NCI-H226 (cell line): ENCODE results near the gene HPSE2.
A peak's percentile ranks its signal among the peaks of the same experiment; 100 is the strongest.

ENCODE experiments used
- DNase-seq: peaks from one replicate; pipeline ENCODE4 v3.0.0-alpha.2; 2015

Gene HPSE2

GRCh38 chr10:98456043-98456570, 779.5 kb downstream of the HPSE2 start:
- DNase-seq, result no peak

- no peak for DNase-seq
Measured at GRCh38 chr10:98453729-98454128, 781.9 kb downstream of the HPSE2 start.

GRCh38 chr10:98450618-98451017, 785.0 kb downstream of the HPSE2 start:
- no peak for DNase-seq

DNA sequence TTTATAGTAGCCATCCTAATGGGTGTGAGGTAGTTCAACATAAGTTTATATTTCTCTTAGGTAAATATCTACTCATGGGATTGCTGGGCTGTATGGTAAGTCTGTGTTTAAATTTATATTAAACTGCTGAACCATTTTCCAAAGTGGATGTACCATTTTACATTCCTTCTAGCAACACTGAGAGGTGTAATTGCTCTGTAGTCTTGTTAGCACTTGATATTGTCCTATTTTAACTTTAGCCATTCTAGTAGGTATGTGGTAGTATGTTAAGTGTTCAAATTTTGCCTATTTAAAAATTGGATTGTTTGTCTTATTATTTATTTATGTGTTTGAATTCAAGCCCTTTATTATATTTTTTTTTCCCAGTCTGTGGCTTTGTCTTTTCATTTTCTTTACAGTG, 786.4 kb downstream of the HPSE2 start:
- no peak for DNase-seq

- peak; percentile 70 for DNase-seq
Measured at GRCh38 chr10:98446661-98447221, 788.9 kb downstream of the HPSE2 start, which contains the start of gene HPS1. HPS1 (minus strand) TSS chr10:98446935; CDS start chr10:98443240, 3,695 bp downstream.

- DNase-seq, result no peak
Measured at GRCh38 chr10:98446151-98446660, 789.4 kb downstream of the HPSE2 start.

- DNase-seq, result no peak
Measured at GRCh38 chr10:98445200-98445812, 790.3 kb downstream of the HPSE2 start.

- no peak for DNase-seq
Measured at GRCh38 chr10:98444314-98445006, 791.2 kb downstream of the HPSE2 start.

DNA sequence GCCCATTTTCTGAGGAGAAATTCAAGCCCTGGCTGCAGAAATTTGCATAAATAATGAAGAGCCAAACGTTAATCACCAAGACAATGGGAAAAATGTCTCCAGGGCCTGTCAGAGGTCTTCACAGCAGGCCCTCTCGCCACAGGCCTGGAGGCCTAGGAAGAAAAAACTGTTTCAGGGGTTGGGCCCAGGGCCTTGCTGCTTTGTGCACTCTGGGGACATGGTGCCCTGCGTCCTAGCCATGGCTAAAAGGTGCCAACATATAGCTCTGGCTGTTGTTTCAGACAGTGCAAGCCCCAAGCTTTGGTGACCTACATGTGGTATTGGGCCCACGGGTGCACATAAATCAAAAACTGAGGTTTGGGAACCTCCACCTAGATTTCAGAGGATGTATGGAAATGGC, 796.9 kb downstream of the HPSE2 start:
- no peak for DNase-seq

DNA sequence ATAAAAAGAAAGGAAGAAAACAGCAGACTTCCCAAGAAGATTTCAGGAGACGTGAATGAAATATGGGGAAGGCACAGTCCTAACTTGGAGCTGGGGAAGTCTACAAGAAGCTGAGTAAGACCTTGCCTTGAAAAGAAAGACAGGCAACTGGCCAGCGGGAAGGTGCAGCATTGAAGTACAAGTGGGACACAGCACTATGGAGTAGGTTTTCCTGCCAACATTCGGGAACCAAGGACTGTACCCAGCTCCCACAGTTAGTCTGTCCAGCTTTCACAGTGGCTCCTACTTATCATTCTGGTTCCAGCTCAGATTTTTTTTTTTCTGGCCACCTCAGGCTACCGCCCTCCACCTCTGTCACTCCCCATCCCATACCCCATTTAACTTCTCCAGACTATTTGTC, 798.9 kb downstream of the HPSE2 start:
- no peak for DNase-seq

- DNase-seq, result no peak
Measured at GRCh38 chr10:98435178-98435577, 800.5 kb downstream of the HPSE2 start.

DNA sequence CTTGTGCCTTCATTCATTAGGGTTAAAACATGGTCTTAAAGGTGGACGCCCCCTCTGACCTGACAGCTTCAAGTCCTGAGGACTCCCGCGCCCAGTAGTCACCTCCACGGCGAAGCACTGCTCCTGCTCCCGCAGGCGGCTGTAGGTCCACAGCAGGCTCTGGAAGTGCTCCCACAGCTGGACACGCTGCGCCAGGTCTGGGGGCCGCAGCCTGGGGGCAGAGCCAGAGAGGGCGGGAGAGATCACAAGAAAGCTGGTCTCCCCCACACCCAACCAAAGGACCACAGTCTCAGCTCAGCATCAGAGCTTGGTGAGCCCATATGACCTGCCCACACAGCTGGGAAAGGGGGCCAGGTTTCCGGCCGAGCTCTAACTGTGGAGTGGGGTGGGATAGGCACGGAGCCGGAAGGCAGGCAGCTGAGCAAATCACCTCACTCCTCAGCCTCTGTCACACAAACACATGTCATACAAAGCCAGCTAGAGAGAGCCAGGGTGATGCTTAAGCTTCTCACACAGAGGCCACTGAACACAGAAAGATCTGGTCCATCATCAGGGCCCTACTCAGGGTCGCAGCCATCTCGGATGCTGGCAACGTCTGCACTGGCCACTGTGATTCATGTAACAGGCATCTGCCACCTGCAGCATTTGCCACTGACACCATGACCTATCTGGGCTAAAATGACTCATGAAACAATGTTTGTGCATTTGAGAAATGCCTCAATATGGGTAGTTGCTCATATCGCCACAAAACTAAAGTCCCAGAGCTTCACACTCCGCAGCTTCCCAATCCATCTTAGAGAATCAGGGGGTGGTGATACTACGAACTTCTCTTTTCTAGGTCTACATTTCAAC, 801.5 kb downstream of the HPSE2 start:
- DNase-seq, result no peak

GRCh38 chr10:98433371-98433770, 802.3 kb downstream of the HPSE2 start:
- DNase-seq, result no peak

DNA sequence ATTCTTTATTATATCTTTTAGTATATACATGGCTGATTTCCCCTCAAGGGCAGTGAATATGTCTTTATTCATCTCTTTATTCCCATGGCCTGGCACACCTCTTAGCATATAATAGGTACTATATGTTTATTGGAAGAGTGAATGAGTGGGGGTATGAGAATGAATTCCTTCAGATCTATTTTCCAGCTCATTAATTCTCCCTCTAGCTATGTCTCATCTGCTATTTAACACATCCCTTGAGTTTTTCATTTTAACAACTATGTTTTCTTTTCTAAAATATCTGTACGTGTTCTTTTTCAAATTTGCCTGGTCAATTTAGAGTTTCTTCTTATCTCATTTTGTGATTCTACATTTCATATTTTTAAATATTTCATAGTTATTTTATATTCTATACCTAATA, 803.3 kb downstream of the HPSE2 start:
- DNase-seq, result no peak

- no peak for DNase-seq
Measured at GRCh38 chr10:98431016-98431415, 804.6 kb downstream of the HPSE2 start.

- no peak for DNase-seq
Measured at GRCh38 chr10:98430427-98430826, 805.2 kb downstream of the HPSE2 start.

DNA sequence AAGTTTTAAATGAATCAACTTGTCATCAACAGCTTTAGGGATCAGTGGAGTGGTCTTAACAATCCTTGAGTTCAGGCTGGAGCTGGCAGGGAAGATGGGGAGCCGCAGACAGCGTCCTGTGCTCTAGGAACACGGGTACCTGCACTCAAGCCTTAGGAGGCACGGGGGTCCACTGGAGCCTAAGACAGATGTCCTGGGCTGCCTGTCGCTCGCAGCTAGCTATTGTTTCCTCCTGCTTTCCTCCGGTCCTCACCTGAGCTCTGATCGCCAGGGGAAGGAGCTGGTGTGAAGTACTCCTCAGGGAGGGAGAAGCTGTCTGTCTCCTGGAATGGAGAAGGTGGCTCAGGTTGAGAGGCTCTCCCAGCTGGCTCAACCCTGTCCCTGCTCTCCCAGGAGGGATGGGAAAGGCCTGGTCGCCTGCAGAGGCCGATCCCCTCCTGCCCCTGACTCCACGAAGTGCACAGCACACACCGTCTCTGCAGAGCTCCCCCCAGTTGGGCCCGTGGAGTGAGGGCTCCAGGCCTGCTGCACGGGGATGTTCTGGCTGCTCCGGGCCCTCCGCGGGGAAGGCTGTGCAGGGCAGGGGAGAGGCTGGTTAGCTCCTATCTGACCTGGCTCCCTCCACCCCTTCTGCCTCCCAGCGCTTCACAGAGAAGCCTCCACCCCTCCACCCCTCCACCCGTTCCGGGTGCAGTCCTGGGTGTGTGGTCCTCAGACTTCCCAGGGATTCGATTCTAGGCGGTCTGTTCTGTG, 806.2 kb downstream of the HPSE2 start:
- no peak for DNase-seq

GRCh38 chr10:98427011-98427515, 808.6 kb downstream of the HPSE2 start:
- DNase-seq, result no peak

DNA sequence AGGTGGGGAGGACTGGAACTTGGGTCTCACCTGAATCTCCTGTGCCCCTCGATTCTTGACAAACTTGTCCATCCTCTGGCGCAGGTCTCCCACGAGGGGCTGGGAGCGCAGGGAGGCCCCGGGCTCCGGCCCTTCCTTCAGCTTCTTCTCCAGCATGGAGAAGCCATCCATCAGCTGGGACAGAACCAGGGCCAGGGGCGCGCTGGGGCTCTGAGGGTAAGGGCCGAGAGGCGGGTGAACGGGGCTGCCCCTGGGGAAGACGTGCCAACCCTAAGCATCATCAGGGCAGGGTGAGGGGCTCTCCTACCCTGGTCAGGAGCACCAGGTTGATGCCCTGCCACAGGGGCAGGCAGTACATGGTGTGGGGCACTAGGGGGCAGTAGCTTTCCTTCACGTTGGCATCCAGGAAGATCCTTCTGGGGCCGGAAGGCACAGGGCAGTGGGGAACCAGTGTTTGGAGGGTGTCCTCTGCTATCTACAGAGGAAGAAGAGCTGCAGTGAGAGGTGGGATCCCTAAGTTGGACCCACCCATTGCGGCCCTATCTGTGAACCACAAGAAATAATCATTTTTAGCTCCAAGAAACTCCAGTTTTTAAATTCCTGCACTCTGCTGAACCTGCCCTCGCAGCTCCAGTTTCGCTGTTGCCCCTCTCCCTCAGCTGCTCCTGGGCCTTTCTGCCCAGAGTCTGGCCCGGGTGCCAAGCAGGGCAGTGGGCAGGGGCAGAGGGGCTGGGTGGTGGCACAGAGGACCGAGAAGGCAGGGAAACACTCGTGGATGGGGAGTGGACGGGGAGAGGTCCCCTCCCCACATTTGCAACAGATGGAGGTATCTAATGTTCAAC, 809.9 kb downstream of the HPSE2 start:
- peak; percentile 28 for DNase-seq

- DNase-seq, result no peak
Measured at GRCh38 chr10:98424295-98425254, 811.1 kb downstream of the HPSE2 start.
